Right lobe of liver (tissue), 4 donors: ENCODE data around the gene RASD2.

Source experiments
- POLR2A ChIP-seq: fragments of 450-650 bp; IDR thresholded peaks from one replicate; pipeline ENCODE4 v1.6.1; 2017; ENCODE audit warnings: antibody characterized with exemption, mild to moderate bottlenecking
- TF ChIP-seq, protein P1 (sequence below), 4 donors: fragments of 200-600 bp in 3 of 4; fragments of 450-650 bp in 1 of 4; IDR thresholded peaks; one replicate each; pipeline versions ENCODE4 v1.5.1 to v1.8.0; 2016 to 2022; ENCODE audit warnings: antibody characterized with exemption in 4 of 4, mild to moderate bottlenecking in 2 of 4
- donor health status: DM: no; HTN: no; CAD: no.
- donor health status: DM: no; HTN: no; CAD: no.
- donor health status: DM: no; HTN: yes; CAD: no.

DNA sequence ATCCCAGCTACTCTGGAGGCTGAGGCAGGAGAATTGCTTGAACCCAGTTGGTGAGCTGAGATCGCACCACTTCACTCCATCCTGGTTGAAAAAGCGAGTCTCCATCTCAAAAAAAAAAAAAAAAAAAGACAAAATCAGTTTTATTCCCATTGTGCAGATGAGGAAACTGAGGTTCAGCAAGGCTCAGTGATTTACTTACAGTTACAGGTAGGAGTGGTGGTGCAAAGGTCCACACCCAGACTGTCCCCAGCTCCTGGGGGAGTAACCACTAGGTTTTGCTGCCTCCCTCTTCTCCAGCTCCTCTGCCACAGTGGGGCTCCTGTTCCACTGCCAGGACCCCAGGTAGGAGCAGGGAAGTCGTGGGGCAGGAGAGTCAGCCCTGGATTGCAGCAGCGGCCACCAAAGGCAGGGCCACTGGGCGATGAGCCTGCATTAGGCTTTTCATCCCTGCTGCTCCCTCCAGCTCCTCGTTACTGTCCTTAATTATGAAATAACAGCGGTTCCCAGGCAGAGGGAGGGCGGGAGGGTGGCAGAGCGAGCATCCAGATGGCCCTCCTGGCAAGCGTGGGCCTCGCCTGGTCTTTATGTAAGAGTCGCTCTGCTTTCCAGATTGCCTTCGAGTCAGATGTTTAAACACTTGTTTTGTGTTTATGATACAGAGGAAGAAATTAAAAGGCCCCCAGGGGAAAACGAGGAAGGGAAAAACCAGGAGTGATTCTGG is 15.5 kb upstream of the RASD2 start:
- TF ChIP-seq, protein P1, sequence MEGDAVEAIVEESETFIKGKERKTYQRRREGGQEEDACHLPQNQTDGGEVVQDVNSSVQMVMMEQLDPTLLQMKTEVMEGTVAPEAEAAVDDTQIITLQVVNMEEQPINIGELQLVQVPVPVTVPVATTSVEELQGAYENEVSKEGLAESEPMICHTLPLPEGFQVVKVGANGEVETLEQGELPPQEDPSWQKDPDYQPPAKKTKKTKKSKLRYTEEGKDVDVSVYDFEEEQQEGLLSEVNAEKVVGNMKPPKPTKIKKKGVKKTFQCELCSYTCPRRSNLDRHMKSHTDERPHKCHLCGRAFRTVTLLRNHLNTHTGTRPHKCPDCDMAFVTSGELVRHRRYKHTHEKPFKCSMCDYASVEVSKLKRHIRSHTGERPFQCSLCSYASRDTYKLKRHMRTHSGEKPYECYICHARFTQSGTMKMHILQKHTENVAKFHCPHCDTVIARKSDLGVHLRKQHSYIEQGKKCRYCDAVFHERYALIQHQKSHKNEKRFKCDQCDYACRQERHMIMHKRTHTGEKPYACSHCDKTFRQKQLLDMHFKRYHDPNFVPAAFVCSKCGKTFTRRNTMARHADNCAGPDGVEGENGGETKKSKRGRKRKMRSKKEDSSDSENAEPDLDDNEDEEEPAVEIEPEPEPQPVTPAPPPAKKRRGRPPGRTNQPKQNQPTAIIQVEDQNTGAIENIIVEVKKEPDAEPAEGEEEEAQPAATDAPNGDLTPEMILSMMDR (IDR thresholded peaks at IDR 0.05): no peak
- TF ChIP-seq POLR2A: no peak
